GM12878 (cell line): Measurements from ENCODE around the gene SBNO2. TPM values are rescaled to one million over a fixed set of nuclear protein-coding genes. Genes with fewer than 3 reads are reported as not detected.

ENCODE experiments used
- ATAC-seq: fragments of 200-7000 bp; cut with Tn5 transposase; 3 replicates; pipeline ENCODE4 v1.9.1; 2020; ENCODE audit warnings: mild to moderate bottlenecking, moderate library complexity
- BruUV-seq: library from RNA; stranded (reverse); fragments of 400-500 nt; replicated peaks from 2 replicates; lab custom pipeline; 2021; lab: Mats Ljungman, UMichigan
- CTCF ChIA-PET: fragments of 300-600 bp; sonication (Branson Sonifier 250); formaldehyde crosslinking; extraction: SDS; loops from one replicate; lab custom pipeline; 2021; ENCODE audit warnings: inconsistent platforms; lab: Yijun Ruan, JAX
- POLR2A ChIA-PET: fragments of 350-600 bp; formaldehyde crosslinking; extraction: SDS; loops from one replicate; lab custom pipeline; 2021; ENCODE audit warnings: inconsistent platforms; lab: Charles Lee
- RAD21 ChIA-PET: fragments of 300-600 bp; sonication (Branson Sonifier 250); formaldehyde crosslinking; loops from one replicate; lab custom pipeline; 2023; ENCODE audit warnings: antibody characterized with exemption; ENCODE audit not compliant: unreplicated experiment; lab: Charles Lee
- SMC1A ChIA-PET: fragments of 300-600 bp; sonication (Branson Sonifier 250); formaldehyde crosslinking; loops from one replicate; lab custom pipeline; 2023; ENCODE audit not compliant: unreplicated experiment, uncharacterized antibody; lab: Charles Lee
- DNase-seq: peaks from one replicate; pipeline ENCODE4 v3.0.0-alpha.2; 2011; ENCODE audit warnings: low read depth, low spot score
- FAIRE-seq: peaks from 3 replicates; lab custom pipeline; 2011; peaks lifted over from hg19 to GRCh38; lab: Jason Lieb, UNC
- H2AFZ ChIP-seq: 2 replicates; pipeline ENCODE4 v1.6.0; 2011; ENCODE audit warnings: low read depth, low read length, control low read depth; ENCODE audit not compliant: control insufficient read depth
- H3K27ac ChIP-seq: 2 replicates; pipeline ENCODE4 v1.5.1; 2011; ENCODE audit warnings: control low read depth; ENCODE audit not compliant: control insufficient read depth, insufficient read depth
- H3K27me3 ChIP-seq, 2 experiments: replicated peaks in 1 of 2; 2 replicates each; pipeline versions ENCODE4 v1.6.0 to v1.6.1; 2011; ENCODE audit warnings: low read length in 1 of 2; ENCODE audit not compliant: control insufficient read depth in 2 of 2, insufficient read depth in 2 of 2
- H3K36me3 ChIP-seq, 2 experiments: 2 replicates each; pipeline ENCODE4 v1.5.1; 2011; ENCODE audit warnings: low read length in 1 of 2; ENCODE audit not compliant: control insufficient read depth in 2 of 2, insufficient read depth in 2 of 2
- H3K4me1 ChIP-seq: 2 replicates; pipeline ENCODE4 v1.6.1; 2011; ENCODE audit warnings: mild to moderate bottlenecking, low read length, moderate library complexity, mixed read lengths; ENCODE audit not compliant: control insufficient read depth, insufficient read depth
- H3K4me2 ChIP-seq: 2 replicates; pipeline ENCODE4 v1.6.0; 2011; ENCODE audit warnings: control low read depth; ENCODE audit not compliant: control insufficient read depth, insufficient read depth
- H3K4me3 ChIP-seq: fragments of 200-600 bp; sonication (generic); 2 replicates; pipeline ENCODE4 v1.5.1; 2016
- H3K79me2 ChIP-seq: 2 replicates; pipeline ENCODE4 v1.6.0; 2011; ENCODE audit warnings: low read length; ENCODE audit not compliant: control insufficient read depth, insufficient read depth
- H3K9ac ChIP-seq: 2 replicates; pipeline ENCODE4 v1.8.0; 2011; ENCODE audit warnings: low read length, control low read depth, mixed read lengths; ENCODE audit not compliant: control insufficient read depth, insufficient read depth
- H3K9me3 ChIP-seq: replicated peaks from 3 replicates; pipeline ENCODE4 v1.5.1; 2011; ENCODE audit warnings: mild to moderate bottlenecking, low read length; ENCODE audit not compliant: control insufficient read depth, insufficient read depth
- H4K20me1 ChIP-seq: 2 replicates; pipeline ENCODE4 v1.6.0; 2011; ENCODE audit not compliant: control insufficient read depth, insufficient read depth
- DPF2 ChIP-seq: fragments of 450-650 bp; IDR thresholded peaks from 2 replicates; pipeline ENCODE4 v1.6.1; 2017; ENCODE audit warnings: mild to moderate bottlenecking
- EZH2 ChIP-seq: IDR thresholded peaks from 2 replicates; pipeline ENCODE4 v1.6.1; 2012; ENCODE audit warnings: low read depth, mild to moderate bottlenecking, control low read depth, inconsistent platforms, low read length, borderline replicate concordance; ENCODE audit not compliant: control insufficient read depth
- HDAC2 ChIP-seq: fragments of 200-600 bp; sonication (generic); IDR thresholded peaks from 2 replicates; pipeline ENCODE4 v1.6.1; 2017
- POU2F2 ChIP-seq: IDR thresholded peaks from 3 replicates; pipeline ENCODE4 v1.6.1; 2011; ENCODE audit warnings: low read depth, mild to moderate bottlenecking, low read length, borderline replicate concordance
- SUZ12 ChIP-seq: fragments of 200-600 bp; sonication (generic); IDR thresholded peaks from one replicate; pipeline ENCODE4 v1.6.1; 2018; ENCODE audit warnings: antibody characterized with exemption, mild to moderate bottlenecking; ENCODE audit not compliant: unreplicated experiment
- ZZZ3 ChIP-seq: IDR thresholded peaks from 2 replicates; pipeline ENCODE4 v1.6.1; 2011; ENCODE audit warnings: low read depth; ENCODE audit not compliant: control insufficient read depth, insufficient read length
- WGBS: methylation state at CpG from one replicate; pipeline ENCODE4 v1.1.6; 2016; ENCODE audit warnings: low lambda C conversion rate; ENCODE audit not compliant: insufficient replicate concordance, insufficient coverage; ENCODE audit errors: missing lambda C conversion rate; 5-methylcytosine and 5-hydroxymethylcytosine counted together
- in situ Hi-C: fragments of 300-500 bp; cut with MboI; formaldehyde crosslinking; loops from 9 replicates; pipeline ENCODE4 v1.14.3; 2018; ENCODE audit warnings: mixed read lengths
- intact Hi-C: fragments of 100-400 bp; cut with micrococcal nuclease; formaldehyde crosslinking; loops from one replicate; pipeline ENCODE4 v1.14.2; 2022; ENCODE audit not compliant: unreplicated experiment
- polyA plus RNA-seq, 11 experiments: library from polyadenylated mRNA; depleted of rRNA in 4 of 11; unstranded in 6 of 11; stranded (reverse) in 5 of 11; fragments of >200 nt; fragmentation: Nextera tagmentation in 4 of 11; fragmentation: Illumina TruSeq in 1 of 11; extraction: Ambion mirVana in 4 of 11; extraction: Trizol in 1 of 11; gene quantifications; 1 replicate in 1 of 11; 2 replicates in 10 of 11; pipeline versions ENCODE4 v1.2.1 to v1.2.3, GENCODE V29; 2011 to 2016; ENCODE audit warnings: inconsistent platforms in 2 of 11, missing spikeins in 2 of 11, low read depth in 1 of 11
- total RNA-seq, 4 experiments: library from RNA; depleted of rRNA in 3 of 4; stranded (reverse); fragments of >200 nt in 3 of 4; fragmentation: Illumina TruSeq in 1 of 4; extraction: Trizol in 1 of 4; gene quantifications; 2 replicates each; pipeline versions ENCODE4 v1.2.1 to v1.2.3, GENCODE V29; 2013 to 2021
- TF ChIP-seq, protein P1 (sequence below): IDR thresholded peaks from 2 replicates; pipeline ENCODE4 v1.6.1; 2011; ENCODE audit warnings: low read depth, mild to moderate bottlenecking, low read length, moderate library complexity, borderline replicate concordance; ENCODE audit errors: extremely low read depth
- TF ChIP-seq, protein P2 (sequence below): IDR thresholded peaks from 2 replicates; pipeline ENCODE4 v1.6.1; 2012; ENCODE audit warnings: mild to moderate bottlenecking, low read depth, low read length

Gene SBNO2
- total and polyA plus RNA-seq, 10 of the 15 experiments (the other 5 are each of a cell fraction or from before 2014, with no cell fraction given): 0.08 to 44.6 (median 5.4) TPM

DNA sequence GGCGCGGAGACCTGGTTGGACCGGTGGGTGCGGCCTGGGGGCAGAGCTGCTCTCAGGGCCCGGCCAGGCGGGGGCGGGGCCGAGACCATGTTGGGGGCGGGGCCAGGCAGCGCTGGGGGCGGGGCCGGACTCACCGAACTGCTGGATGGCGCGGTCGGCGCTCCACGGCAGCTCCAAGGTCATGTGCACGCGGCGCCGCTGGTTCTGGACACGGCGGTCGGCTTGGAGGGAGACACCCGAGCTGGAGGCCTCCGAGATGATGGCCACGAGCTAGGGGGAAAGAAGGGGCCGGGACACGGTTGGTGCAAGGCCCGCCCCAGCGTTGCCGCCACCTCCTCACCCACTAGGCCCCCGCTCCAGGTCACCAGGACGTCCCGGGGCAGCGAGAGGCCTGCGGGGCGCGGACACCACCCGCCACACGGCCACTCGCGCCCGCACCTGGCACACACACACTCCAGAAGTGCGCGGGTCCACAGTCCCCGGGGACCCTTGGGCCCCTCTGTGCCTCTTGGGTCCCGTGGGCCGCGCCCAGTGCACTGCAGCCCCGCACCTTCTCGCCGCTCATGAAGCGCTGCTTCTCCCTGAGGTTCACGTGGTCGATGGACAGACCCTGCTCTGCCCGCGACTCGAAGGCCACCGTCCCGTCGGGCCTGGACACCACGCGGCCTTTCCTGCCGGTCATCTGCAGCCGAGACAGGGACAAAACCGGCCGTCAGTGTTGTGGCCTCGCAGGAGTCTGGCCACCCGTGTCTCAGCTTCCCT, 61.6 kb downstream of the SBNO2 start (continued):
- TF ChIP-seq DPF2: no peak
- TF ChIP-seq POU2F2: no peak
- no peak for TF ChIP-seq HDAC2
- TF ChIP-seq, all 136 proteins: peak for 0

DNA sequence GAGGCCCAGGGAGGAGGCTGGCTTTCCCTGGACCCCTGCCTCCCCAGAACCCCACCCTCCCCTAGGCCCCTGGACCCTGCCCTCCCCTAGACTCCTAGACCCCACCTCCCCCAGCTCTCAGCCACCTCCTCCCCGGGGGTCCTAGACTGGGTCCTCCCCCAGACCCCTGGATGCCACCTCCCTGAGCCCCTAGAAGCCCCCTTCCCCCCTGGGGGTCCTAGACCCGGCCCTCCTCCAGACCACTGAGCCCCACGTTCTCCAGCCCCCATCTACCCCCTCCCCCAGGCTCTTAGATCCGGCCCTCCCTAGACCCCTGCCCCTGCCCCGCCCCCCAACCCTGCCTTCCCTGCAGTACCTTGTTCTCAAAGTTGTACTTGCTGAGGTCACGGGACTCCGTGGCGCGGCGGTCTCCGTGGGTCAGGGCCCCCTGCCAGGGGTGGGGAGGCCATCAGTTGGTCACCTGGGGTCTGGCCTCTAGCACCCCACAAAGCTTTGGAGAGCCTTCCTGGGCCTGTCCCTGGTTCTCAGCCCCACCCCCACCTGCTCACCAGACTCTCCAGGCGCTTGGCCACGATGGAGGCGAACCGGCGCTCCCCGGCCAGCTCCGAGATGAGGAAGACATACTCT, 62.3 kb downstream of the SBNO2 start:
- Histone ChIP-seq H3K27me3 (no peaks in the 10 kb centered on the region), H3K9me3 (no peaks in the 10 kb centered on the region), H3K36me3 (peaks cover 0 to 24% of the 10 kb centered on the region in 2 experiments; a peak in 3 of 4 replicates), H3K4me2 (no peak overlapping the region), H3K4me3 (no peak overlapping the region), H3K4me1 (peaks cover 6% of the 10 kb centered on the region; the same call in 1 of the 2 replicates), H2AFZ (no peak overlapping the region), H4K20me1 (no peaks in the 10 kb centered on the region), H3K79me2 (no peaks in the 10 kb centered on the region; the same call in 1 of the 2 replicates), H3K9ac (no peak overlapping the region), H3K27ac (no peak overlapping the region)
- DNase-seq (no peak), FAIRE-seq (no peak), ATAC-seq (no peak)
- BruUV-seq: no TSS peak
- RAD21 ChIA-PET: interaction anchor here (0.7 to 3.0 kb wide), 2 partner anchors 82 kb away, joined by 3 to 38 read pairs; no protein-coding TSS in a partner anchor
- 98% methylated on average over 13 of the region's 18 CpGs for WGBS
- intact Hi-C loops (loop anchor here (5.0 kb wide), 1 partner anchor 81 kb away; no protein-coding TSS in a partner anchor), in situ Hi-C loops (no loop called here)
- TF ChIP-seq ZZZ3 (no peak), EZH2 (no peak), SUZ12 (no peak)
- TF ChIP-seq, protein P1, sequence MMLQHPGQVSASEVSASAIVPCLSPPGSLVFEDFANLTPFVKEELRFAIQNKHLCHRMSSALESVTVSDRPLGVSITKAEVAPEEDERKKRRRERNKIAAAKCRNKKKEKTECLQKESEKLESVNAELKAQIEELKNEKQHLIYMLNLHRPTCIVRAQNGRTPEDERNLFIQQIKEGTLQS: no peak
- TF ChIP-seq, protein P2, sequence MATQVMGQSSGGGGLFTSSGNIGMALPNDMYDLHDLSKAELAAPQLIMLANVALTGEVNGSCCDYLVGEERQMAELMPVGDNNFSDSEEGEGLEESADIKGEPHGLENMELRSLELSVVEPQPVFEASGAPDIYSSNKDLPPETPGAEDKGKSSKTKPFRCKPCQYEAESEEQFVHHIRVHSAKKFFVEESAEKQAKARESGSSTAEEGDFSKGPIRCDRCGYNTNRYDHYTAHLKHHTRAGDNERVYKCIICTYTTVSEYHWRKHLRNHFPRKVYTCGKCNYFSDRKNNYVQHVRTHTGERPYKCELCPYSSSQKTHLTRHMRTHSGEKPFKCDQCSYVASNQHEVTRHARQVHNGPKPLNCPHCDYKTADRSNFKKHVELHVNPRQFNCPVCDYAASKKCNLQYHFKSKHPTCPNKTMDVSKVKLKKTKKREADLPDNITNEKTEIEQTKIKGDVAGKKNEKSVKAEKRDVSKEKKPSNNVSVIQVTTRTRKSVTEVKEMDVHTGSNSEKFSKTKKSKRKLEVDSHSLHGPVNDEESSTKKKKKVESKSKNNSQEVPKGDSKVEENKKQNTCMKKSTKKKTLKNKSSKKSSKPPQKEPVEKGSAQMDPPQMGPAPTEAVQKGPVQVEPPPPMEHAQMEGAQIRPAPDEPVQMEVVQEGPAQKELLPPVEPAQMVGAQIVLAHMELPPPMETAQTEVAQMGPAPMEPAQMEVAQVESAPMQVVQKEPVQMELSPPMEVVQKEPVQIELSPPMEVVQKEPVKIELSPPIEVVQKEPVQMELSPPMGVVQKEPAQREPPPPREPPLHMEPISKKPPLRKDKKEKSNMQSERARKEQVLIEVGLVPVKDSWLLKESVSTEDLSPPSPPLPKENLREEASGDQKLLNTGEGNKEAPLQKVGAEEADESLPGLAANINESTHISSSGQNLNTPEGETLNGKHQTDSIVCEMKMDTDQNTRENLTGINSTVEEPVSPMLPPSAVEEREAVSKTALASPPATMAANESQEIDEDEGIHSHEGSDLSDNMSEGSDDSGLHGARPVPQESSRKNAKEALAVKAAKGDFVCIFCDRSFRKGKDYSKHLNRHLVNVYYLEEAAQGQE: no peak
- POLR2A ChIA-PET: interaction anchor here (0.6 to 0.9 kb wide), 2 partner anchors 45 to 73 kb away, joined by 3 to 4 read pairs; partner anchors contain the start of gene ARHGAP45
- CTCF ChIA-PET: interaction anchor here (1.9 to 3.1 kb wide), 4 partner anchors 81 to 111 kb away, joined by 7 to 49 read pairs (median 10); no protein-coding TSS in a partner anchor
- SMC1A ChIA-PET: interaction anchor here (3.1 kb wide), 1 partner anchor 82 kb away, joined by 24 read pairs; no protein-coding TSS in a partner anchor
